Embryonic facial prominence (tissue), 1 donor: Measurements from ENCODE around the gene IL12RB2.

ENCODE experiments used
- DNase-seq: peaks from one replicate; pipeline ENCODE4 v3.0.0-alpha.2; 2016; ENCODE audit errors: extremely low spot score

IL12RB2 gene

GRCh38 chr1:67347688-67348472, 40.2 kb downstream of the IL12RB2 start:
- no peak for DNase-seq

- DNase-seq = no peak
Measured at GRCh38 chr1:67348586-67349252, 41.0 kb downstream of the IL12RB2 start.

GRCh38 chr1:67350783-67351182, 43.1 kb downstream of the IL12RB2 start:
- no peak for DNase-seq

GRCh38 chr1:67352211-67352610, 44.5 kb downstream of the IL12RB2 start:
- no peak for DNase-seq

GRCh38 chr1:67355745-67356424, 48.2 kb downstream of the IL12RB2 start:
- no peak for DNase-seq

- no peak for DNase-seq
Measured at GRCh38 chr1:67359592-67359991, 51.9 kb downstream of the IL12RB2 start.

- no peak for DNase-seq
Measured at GRCh38 chr1:67361641-67362040, 54.0 kb downstream of the IL12RB2 start.

GRCh38 chr1:67367370-67368045, 59.8 kb downstream of the IL12RB2 start:
- DNase-seq = no peak

GRCh38 chr1:67368046-67368514, 60.4 kb downstream of the IL12RB2 start:
- DNase-seq = no peak

GRCh38 chr1:67371043-67371442, 63.4 kb downstream of the IL12RB2 start:
- DNase-seq = no peak

- DNase-seq = no peak
Measured at GRCh38 chr1:67371681-67372080, 64.0 kb downstream of the IL12RB2 start.

GRCh38 chr1:67372136-67372535, 64.5 kb downstream of the IL12RB2 start:
- DNase-seq = no peak

GRCh38 chr1:67372898-67373297, 65.2 kb downstream of the IL12RB2 start:
- no peak for DNase-seq

GRCh38 chr1:67376381-67376780, 68.7 kb downstream of the IL12RB2 start:
- no peak for DNase-seq

- no peak for DNase-seq
Measured at GRCh38 chr1:67377253-67377652, 69.6 kb downstream of the IL12RB2 start.

GRCh38 chr1:67381154-67381553, 73.5 kb downstream of the IL12RB2 start:
- no peak for DNase-seq

- peak; percentile 40 for DNase-seq
Measured at GRCh38 chr1:67382292-67382691, 74.6 kb downstream of the IL12RB2 start.

- no peak for DNase-seq
Measured at GRCh38 chr1:67383999-67384638, 76.4 kb downstream of the IL12RB2 start.

GRCh38 chr1:67390041-67390887, 82.6 kb downstream of the IL12RB2 start:
- no peak for DNase-seq

- no peak for DNase-seq
Measured at GRCh38 chr1:67393240-67393639, 85.6 kb downstream of the IL12RB2 start.

- no peak for DNase-seq
Measured at GRCh38 chr1:67393737-67394136, 86.1 kb downstream of the IL12RB2 start.
